Dermis microvascular lymphatic vessel endothelial cell (primary cell): ENCODE results near the gene ZNF582. TPM values are rescaled to one million over a fixed set of nuclear protein-coding genes. Genes with fewer than 3 reads are reported as not detected.

Experiments used
- DNase-seq, 2 donors: peaks; one replicate each; pipeline versions ENCODE4 v3.0.0 to v3.0.0-alpha.2; 2010; ENCODE audit warnings: low read depth in 2 of 2
- total RNA-seq: library from RNA; depleted of rRNA; stranded (reverse); fragments of >200 nt; gene quantifications from 2 replicates; pipeline ENCODE4 v1.2.1, GENCODE V29; 2014

Gene ZNF582
- 1.3 and 2.4 TPM in 2 replicates for total RNA-seq

GRCh38 chr19:56393119-56394012, at the start of gene ZNF582:
TSS of gene ZNF582 (minus strand) at chr19:56393534. CDS start at chr19:56391752, 1,782 bp downstream.
- DNase-seq, result peak; percentile 92 to 97

GRCh38 chr19:56441206-56441792, 48.0 kb upstream of the ZNF582 start:
- no peak for DNase-seq

GRCh38 chr19:56423985-56424353, 30.6 kb upstream of the ZNF582 start:
- DNase-seq, result no peak

- DNase-seq, result no peak
Observed at GRCh38 chr19:56423276-56423984, 30.1 kb upstream of the ZNF582 start.

GRCh38 chr19:56405062-56405461, 11.7 kb upstream of the ZNF582 start:
- no peak for DNase-seq

GRCh38 chr19:56404705-56405056, 11.3 kb upstream of the ZNF582 start:
- DNase-seq, result peak in 1 of 2 donors; percentile 14

- DNase-seq, result peak; percentile 95 to 98
Observed at GRCh38 chr19:56403764-56404704, 10.7 kb upstream of the ZNF582 start, which contains the start of gene ZNF583. TSS of gene ZNF583 (plus strand) at chr19:56404332. CDS start at chr19:56407115, 2,783 bp downstream.

- no peak for DNase-seq
Observed at GRCh38 chr19:56403261-56403660, 9.9 kb upstream of the ZNF582 start.

GRCh38 chr19:56400485-56400884, 7.2 kb upstream of the ZNF582 start:
- DNase-seq, result no peak

- no peak for DNase-seq
Observed at GRCh38 chr19:56398809-56399208, 5.5 kb upstream of the ZNF582 start.

GRCh38 chr19:56383826-56384605, 9.3 kb downstream of the ZNF582 start:
- no peak for DNase-seq

GRCh38 chr19:56377105-56377924, 16.0 kb downstream of the ZNF582 start:
- DNase-seq, result no peak

GRCh38 chr19:56372281-56372680, 21.1 kb downstream of the ZNF582 start:
- no peak for DNase-seq

GRCh38 chr19:56369886-56370676, 23.3 kb downstream of the ZNF582 start:
- peak in 1 of 2 donors; percentile 67 for DNase-seq

- peak; percentile 97 for DNase-seq
Observed at GRCh38 chr19:56367829-56368711, 25.3 kb downstream of the ZNF582 start.

- no peak for DNase-seq
Observed at GRCh38 chr19:56360841-56361240, 32.5 kb downstream of the ZNF582 start.

GRCh38 chr19:56356944-56357343, 36.4 kb downstream of the ZNF582 start:
- DNase-seq, result no peak

GRCh38 chr19:56355517-56355916, 37.8 kb downstream of the ZNF582 start:
- no peak for DNase-seq
